Measurements from ENCODE around the gene CRYBG2. TPM values are rescaled to one million over a fixed set of nuclear protein-coding genes. Genes with fewer than 3 reads are reported as not detected.
"Not testable (repeated sequence)": the region's sequence is repeated elsewhere in the genome, so short reads cannot be mapped to it uniquely, and the experiment has no call there.

CRYBG2 gene
- polyA plus RNA-seq, 1 donor from 2014 or later = 2.5 TPM

GRCh38 chr1:26376050-26376449 is 22.1 kb upstream of the CRYBG2 start:
- H2AFZ ChIP-seq (ENCODE audit: low read depth, low read length) = no peak overlapping the region
- H4K20me1 ChIP-seq (ENCODE audit: insufficient read depth) = no peaks in the 10 kb centered on the region
- H3K4me3 ChIP-seq (ENCODE audit: low read length) = no peak overlapping the region
- H3K4me2 ChIP-seq (ENCODE audit: low read length) = no peak overlapping the region
- no peaks in the 10 kb centered on the region for H3K9me2 ChIP-seq (ENCODE audit: insufficient read depth, low read length)
- H3K27me3 ChIP-seq (ENCODE audit: insufficient read depth, low read depth, low read length) = no peaks in the 10 kb centered on the region
- no peaks in the 10 kb centered on the region for H3K79me2 ChIP-seq (replicated peaks; ENCODE audit: insufficient read depth, low read length)
- no peak overlapping the region for H3K27ac ChIP-seq (ENCODE audit: low read length)
- no peak overlapping the region for H3K9ac ChIP-seq (ENCODE audit: low read length)
- TF ChIP-seq CTCF (IDR thresholded peaks at IDR 0.05; ENCODE audit: poor library complexity, severe bottlenecking) = no peak
- H3K9me3 ChIP-seq (ENCODE audit: low read length) = no peaks in the 10 kb centered on the region
- no peaks in the 10 kb centered on the region for H3F3A ChIP-seq (ENCODE audit: insufficient read depth, low read length, poor library complexity, severe bottlenecking)
- H3K36me3 ChIP-seq (ENCODE audit: insufficient read depth, low read length) = no peaks in the 10 kb centered on the region

GRCh38 chr1:26375081-26375480 is 21.2 kb upstream of the CRYBG2 start:
- Histone ChIP-seq H3K9ac (ENCODE audit: low read length) (no peak overlapping the region), H3K4me2 (ENCODE audit: low read length) (no peak overlapping the region), H3K9me2 (ENCODE audit: insufficient read depth, low read length) (no peaks in the 10 kb centered on the region), H3K36me3 (ENCODE audit: insufficient read depth, low read length) (no peaks in the 10 kb centered on the region), H3K9me3 (ENCODE audit: low read length) (no peaks in the 10 kb centered on the region), H3K27me3 (ENCODE audit: insufficient read depth, low read depth, low read length) (no peaks in the 10 kb centered on the region), H2AFZ (ENCODE audit: low read depth, low read length) (no peak overlapping the region), H3K4me3 (ENCODE audit: low read length) (no peak overlapping the region), H3K79me2 (replicated peaks; ENCODE audit: insufficient read depth, low read length) (no peaks in the 10 kb centered on the region), H3F3A (ENCODE audit: insufficient read depth, low read length, poor library complexity, severe bottlenecking) (no peaks in the 10 kb centered on the region), H4K20me1 (ENCODE audit: insufficient read depth) (no peaks in the 10 kb centered on the region), H3K27ac (ENCODE audit: low read length) (no peak overlapping the region)
- no peak for TF ChIP-seq SMC3 (conservative IDR thresholded peaks at IDR 0.05; ENCODE audit: poor library complexity)
- no peak for TF ChIP-seq EZH2 (IDR thresholded peaks at IDR 0.05; ENCODE audit: borderline replicate concordance, insufficient read depth, low read length, poor library complexity, severe bottlenecking)
- no peak for TF ChIP-seq TAF1 (IDR thresholded peaks at IDR 0.05; ENCODE audit: low read depth)
- TF ChIP-seq POLR2AphosphoS5 (IDR thresholded peaks at IDR 0.05) = no peak
- TF ChIP-seq MXI1 (conservative IDR thresholded peaks at IDR 0.05; ENCODE audit: poor library complexity, severe bottlenecking) = no peak
- no peak for TF ChIP-seq REST (IDR thresholded peaks at IDR 0.05; ENCODE audit: borderline replicate concordance)
- TF ChIP-seq EP300 (conservative IDR thresholded peaks at IDR 0.05; ENCODE audit: poor library complexity, severe bottlenecking) = no peak
- TF ChIP-seq RAD21 (conservative IDR thresholded peaks at IDR 0.05) = no peak
- TF ChIP-seq CTCF (IDR thresholded peaks at IDR 0.05; ENCODE audit: poor library complexity, severe bottlenecking) = no peak

GRCh38 chr1:26374361-26374760 is 20.4 kb upstream of the CRYBG2 start:
- not testable (repeated sequence) for H3K27ac ChIP-seq (ENCODE audit: low read length); H3K9me2 ChIP-seq (ENCODE audit: insufficient read depth, low read length); H3K4me3 ChIP-seq (ENCODE audit: low read length); H3F3A ChIP-seq (ENCODE audit: insufficient read depth, low read length, poor library complexity, severe bottlenecking); H2AFZ ChIP-seq (ENCODE audit: low read depth, low read length); H4K20me1 ChIP-seq (ENCODE audit: insufficient read depth); H3K9ac ChIP-seq (ENCODE audit: low read length); H3K79me2 ChIP-seq (replicated peaks; ENCODE audit: insufficient read depth, low read length); H3K36me3 ChIP-seq (ENCODE audit: insufficient read depth, low read length); H3K9me3 ChIP-seq (ENCODE audit: low read length); H3K27me3 ChIP-seq (ENCODE audit: insufficient read depth, low read depth, low read length); H3K4me2 ChIP-seq (ENCODE audit: low read length)

All from neural cell (in vitro differentiated cells).